ENCODE results near the gene TSPY10. TPM values are rescaled to one million over a fixed set of nuclear protein-coding genes. Genes with fewer than 3 reads are reported as not detected.
"Not testable (repeated sequence)": the region's sequence is repeated elsewhere in the genome, so short reads cannot be mapped to it uniquely, and the experiment has no call there.

TSPY10 gene, protein sequence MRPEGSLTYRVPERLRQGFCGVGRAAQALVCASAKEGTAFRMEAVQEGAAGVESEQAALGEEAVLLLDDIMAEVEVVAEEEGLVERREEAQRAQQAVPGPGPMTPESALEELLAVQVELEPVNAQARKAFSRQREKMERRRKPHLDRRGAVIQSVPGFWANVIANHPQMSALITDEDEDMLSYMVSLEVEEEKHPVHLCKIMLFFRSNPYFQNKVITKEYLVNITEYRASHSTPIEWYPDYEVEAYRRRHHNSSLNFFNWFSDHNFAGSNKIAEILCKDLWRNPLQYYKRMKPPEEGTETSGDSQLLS
- total RNA-seq (2014; rRNA removed; shearing (Covaris generic)): 0.24 TPM in 1 of 2 replicates, not detected in the other

- not testable (repeated sequence) for DNase-seq (ENCODE audit: low spot score)
Observed at GRCh38 chrY:9527580-9527979, at the start of gene TSPY10. Gene TSPY10 (plus strand): TSS chrY:9527880. CDS start chrY:9527926, 46 bp downstream.

DNA sequence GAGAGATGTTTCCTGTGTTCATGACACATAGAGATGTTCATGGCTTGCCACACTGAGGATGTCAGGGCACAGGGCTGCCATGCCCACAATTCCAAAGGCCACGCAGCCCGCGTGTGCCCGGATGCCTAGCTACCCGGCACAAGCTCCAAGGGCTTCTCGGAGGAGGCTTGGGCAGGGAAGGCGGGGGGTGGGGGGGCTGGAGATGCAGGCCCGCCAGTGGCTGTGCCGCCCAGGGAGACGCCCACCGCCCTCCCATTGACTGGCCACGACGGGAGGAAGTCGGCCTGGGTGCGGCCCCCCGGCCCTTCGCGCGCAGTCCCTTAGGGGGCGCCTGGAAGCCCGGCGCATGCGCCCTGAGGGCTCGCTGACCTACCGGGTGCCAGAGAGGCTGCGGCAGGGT is 40.7 kb upstream of the TSPY10 start, which contains the start of gene TSPY9:
TSPY9 (plus strand) TSS at position 301 of the 400 bp plus-strand sequence; CDS start at position 347, 46 bp downstream.
- DNase-seq (ENCODE audit: low spot score): not testable (repeated sequence)

DNA sequence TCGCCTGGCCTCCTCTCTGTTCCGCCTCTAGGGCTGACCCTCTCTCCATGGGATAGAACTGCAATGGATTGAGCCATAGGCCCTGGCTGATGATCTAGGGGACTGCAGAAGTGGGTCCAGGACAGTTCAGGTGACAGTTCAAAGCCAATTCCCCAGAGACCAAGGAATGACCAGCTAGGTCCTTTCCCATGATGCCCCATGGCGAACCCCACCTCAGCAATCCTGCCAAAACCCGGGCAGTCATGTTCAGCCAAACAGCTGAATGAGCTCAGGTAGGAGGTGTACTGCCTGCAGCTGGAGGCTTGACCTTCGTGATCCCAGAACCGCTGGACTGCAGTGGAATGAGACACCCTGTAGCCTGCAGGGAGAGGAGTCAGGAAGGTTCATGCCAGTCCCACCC is 23.3 kb upstream of the TSPY10 start:
- DNase-seq (ENCODE audit: low spot score): not testable (repeated sequence)

DNA sequence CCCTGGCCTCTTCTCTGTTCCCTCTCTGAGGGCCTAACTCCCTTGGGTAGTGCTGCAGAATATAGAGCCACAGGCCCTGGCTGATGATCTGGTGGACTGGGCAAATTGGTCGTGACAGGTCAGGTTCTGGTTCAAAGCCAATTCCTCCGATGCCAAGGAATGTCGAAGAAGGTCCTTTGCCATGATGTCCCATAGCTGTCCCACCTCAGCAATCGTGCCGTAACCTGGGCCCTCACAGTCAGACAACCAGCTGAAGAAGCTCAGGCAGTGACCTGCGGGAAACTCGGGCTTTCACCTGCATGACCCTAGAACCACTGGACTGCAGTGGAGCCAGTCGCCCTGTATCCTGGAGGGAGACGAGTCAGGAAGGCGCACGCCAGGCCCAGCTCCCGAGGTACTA is 11.4 kb upstream of the TSPY10 start:
- not testable (repeated sequence) for DNase-seq (ENCODE audit: low spot score)

Other genes with a start within 250 kb of the TSPY10 start
- gene TSPY4, start 190.4 kb upstream of the TSPY10 start, total RNA-seq (2014; rRNA removed; shearing (Covaris generic)): not detected in 2 replicates
- gene TSPY8, start 170.1 kb upstream of the TSPY10 start, total RNA-seq (2014; rRNA removed; shearing (Covaris generic)): not detected in 2 replicates
- not detected in 2 replicates for gene TSPY3, start 129.5 kb upstream of the TSPY10 start, total RNA-seq (2014; rRNA removed; shearing (Covaris generic))
- 0.24 TPM in 1 of 2 replicates, not detected in the other for gene TSPY1, start 60.9 kb upstream of the TSPY10 start, total RNA-seq (2014; rRNA removed; shearing (Covaris generic))
- not detected in 2 replicates for gene TSPY9, start 40.6 kb upstream of the TSPY10 start, total RNA-seq (2014; rRNA removed; shearing (Covaris generic))